Midbrain (tissue), 1 donor: ENCODE results near the gene ARL3.
"Not testable (repeated sequence)": the region's sequence is repeated elsewhere in the genome, so short reads cannot be mapped to it uniquely, and the experiment has no call there.

Experiments used
- DNase-seq: peaks from one replicate; lab custom pipeline; 2025; lab: John Stamatoyannopoulos, UW

Gene ARL3

DNA sequence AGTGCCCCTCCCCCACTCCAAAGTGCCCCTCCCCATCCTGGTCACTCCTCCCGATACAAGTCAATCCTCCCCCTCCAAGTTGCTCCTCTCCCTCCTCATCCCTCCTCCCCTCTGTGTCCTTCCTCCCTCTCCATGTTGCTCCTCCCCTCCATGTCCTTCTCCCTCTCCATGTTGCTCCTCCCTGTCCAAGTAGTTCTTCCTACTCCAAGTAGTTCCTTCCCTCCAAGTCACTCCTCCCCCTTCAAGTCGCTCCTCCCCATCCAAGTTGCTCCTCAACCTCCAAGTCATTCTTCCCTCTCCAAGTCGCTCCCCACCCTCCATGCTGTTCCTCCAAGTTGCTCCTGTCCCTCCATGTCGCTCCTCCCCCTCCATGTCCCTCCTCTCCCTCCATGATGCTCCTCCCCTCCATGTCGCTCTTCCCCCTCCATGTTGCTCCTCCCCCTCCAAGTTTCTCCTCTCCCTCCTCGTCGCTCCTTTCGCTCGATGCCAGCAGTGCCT is 20.9 kb upstream of the ARL3 start:
- DNase-seq = no peak

DNA sequence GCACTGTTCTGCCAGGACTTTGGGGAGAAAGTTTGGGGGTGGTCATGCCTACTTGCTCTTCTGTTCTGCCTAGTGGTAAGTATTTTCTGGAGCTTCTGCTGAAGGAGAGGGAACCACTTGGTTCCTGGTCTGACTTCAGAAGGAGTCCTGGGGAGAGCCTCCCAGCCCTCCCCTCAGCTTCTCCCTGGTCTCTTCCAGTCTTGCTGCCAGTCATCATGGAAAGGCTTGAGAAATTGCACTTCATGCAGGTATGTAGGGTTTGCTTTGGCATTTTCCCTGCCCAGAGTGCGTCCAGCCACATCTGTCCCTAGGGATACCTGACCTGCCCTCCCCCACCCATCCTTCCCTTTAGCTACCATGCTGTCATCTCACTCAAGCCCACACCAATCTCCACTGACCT is 18.5 kb upstream of the ARL3 start:
- DNase-seq = no peak

DNA sequence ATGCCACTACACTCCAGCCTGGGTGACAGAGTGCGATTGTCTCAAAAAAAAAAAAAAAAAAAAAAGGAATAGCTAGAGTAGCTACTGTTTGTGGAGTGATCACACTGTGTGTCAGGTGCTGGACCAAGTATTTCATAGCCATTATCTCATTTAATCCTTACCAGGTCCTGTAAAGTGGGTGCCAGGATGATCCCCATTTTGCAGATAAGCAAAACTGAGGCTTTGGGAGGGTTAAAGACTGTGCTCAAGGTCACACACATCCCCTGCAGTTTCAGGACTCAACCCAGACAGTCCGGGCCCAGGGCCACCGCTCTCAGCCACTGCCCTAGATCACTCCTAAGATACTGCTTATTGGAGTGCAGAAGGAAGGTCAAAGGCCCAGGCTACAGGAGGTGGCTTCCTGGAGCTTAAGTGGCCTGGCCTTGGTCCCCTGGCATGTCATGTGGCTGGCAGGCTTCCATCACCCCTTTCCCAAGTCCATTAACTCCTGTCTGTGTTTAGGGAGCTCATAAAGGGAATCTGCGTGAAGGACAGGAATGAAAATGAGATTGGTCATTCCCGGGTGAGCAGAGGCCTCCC is 17.1 kb upstream of the ARL3 start:
- no peak for DNase-seq

DNA sequence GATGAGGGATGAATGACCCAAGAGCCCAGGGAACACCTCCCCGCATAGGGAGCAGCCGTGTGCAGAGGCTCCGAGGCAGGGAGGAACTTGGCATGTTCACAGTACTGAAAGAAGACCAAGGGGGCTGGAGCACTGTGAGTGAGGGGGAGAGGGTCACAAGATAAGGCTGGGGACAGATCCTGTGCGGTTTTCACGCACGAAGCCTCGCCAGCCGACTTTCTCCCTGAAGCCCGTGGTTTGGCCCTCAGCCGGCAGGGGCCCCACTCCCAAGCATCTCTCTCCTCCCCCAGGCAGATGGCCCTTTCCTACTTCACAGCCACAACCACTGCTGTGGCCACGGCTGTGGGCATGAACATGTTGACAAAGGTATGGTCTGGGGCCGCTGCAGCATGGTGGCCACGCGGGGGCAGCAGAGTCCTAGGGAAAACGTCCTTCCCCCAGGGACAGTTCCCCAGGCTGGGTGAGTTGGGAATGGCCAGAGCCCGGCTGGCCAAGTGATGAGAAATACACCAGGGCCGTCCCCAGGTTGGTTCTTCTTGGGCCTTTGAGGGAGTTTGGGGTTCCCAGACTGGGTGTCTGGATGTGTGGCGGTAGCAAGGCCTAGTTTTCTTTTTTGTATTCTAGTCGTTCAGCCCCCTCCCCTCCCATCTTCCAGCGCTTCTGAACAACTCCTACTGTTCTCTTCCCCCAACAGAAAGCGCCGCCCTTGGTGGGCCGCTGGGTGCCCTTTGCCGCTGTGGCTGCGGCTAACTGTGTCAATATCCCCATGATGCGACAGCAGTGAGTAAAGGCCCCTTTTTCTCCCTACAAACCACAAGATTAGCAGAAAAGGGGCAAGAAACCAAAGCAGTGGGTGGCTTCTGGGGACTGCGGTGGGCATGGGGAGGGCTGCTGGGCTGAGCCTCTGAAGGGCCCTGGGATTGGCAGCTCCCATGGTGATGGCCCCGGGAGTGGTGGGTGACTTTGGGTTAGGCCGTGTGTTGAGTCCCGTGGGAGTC is 15.1 kb upstream of the ARL3 start:
- peak; percentile 86 for DNase-seq

DNA sequence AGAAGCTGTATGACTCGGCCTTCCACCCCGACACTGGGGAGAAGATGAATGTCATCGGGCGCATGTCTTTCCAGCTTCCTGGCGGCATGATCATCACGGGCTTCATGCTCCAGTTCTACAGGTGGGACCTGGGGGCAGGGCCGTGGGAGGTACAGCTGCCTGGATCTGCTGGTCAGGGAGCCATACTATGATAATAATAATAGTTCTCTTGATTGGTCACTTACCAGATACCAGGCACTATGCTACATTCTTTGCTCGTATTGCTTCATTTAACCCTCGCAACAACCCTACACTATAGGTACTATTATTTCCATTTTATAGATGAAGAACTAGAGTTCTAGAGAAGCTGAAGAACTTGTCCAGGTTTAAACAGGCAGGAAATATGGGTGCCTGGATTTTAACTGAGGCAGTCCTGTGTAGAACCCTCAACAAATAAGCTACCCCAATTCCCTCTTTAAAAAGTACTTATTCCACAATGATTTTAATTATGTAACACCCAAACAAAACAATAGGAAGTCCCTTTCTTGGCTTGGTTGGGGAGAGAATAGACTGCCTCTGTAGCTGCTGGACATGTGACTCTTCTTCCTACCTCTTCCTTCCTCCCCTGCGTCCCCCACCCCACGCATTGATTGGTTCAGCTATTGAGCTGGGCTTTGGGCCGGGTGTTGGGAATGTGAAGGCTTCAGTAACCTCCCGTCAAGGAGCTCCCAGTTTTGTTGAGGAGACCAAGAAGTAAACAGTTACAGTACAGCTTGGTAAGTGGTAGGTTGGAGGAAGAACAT is 13.0 kb upstream of the ARL3 start:
- no peak for DNase-seq

DNA sequence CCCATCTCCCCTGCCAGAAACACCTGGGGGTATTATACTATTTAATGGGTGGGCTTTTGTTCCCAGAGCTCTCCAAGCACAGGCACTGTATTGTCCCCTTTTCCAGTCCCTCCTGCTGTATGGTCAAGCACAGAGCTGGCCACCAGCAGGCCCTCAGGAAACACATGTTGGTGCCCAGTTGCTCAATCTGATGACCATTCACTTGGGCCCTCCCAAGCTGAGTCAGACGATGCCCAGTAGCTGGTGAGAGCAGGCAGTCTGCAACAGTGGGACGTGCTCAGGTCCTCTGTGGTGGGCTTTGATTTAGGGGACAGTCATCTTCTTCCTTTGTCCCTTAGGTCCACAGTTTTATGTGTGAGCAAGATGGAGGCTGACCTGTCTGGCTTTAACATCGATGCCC is 12.1 kb upstream of the ARL3 start:
- no peak for DNase-seq

DNA sequence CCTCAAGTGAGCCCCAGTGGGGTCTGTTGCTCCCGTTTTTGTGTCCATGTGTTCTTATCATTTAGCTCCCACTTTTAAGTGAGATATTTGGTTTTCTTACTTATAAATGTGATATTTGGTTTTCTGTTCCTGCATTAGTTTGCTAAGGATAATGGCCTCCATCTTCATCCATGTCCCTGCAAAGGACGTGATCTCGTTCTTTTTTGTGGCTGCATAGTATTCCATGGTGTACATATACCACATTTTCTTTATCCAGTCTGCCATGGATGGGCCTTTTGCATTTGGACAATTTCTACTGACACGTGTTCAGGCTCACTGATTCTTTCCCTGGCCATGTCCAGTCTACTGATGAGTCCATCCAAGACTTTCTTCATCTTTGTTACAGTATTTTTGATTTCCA is 9.8 kb upstream of the ARL3 start:
- no peak for DNase-seq

DNA sequence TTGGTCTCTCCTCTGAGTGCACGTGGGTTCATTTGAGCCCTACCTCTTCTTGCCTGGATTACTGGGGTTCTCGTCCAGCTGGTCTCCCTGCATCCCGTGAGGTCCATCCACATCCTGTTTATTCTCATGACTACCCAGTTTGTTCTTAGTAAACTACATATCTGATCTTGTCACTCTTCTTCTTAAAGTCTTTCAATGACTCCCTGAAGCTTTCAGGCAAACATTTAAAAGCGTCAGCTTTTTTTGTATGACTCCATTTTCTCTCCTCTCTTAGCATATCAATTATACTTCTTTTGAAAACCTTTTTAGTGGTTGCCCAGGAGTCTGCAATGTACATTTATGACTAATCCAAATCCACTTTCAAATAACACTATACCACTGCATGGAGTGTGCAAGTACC is 7.8 kb upstream of the ARL3 start:
- no peak for DNase-seq

DNA sequence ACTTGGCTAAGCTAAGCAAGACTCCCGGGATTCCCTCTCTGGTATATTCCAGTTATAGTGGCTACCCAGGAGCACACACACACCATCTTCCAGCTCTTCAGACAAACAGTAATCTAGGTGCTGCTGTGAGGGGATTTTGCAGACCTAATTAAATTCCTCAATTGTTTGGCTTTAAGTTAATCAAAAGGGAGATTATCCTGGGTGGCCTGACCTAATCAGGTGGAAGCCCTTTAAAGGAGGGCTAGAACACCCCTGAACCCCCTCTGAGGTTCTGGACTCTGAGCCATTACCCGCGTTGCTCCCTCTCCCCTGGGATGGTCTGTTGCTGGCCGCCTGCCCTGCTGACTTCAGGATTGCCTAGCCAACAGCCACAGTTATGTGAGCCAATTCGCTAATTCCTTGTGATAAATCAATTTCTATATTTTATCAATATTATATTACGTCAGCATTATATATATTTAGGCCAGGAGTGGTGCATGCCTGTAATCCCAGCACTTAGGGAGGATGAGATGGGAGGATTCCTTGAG is 6.6 kb upstream of the ARL3 start:
- DNase-seq = no peak

DNA sequence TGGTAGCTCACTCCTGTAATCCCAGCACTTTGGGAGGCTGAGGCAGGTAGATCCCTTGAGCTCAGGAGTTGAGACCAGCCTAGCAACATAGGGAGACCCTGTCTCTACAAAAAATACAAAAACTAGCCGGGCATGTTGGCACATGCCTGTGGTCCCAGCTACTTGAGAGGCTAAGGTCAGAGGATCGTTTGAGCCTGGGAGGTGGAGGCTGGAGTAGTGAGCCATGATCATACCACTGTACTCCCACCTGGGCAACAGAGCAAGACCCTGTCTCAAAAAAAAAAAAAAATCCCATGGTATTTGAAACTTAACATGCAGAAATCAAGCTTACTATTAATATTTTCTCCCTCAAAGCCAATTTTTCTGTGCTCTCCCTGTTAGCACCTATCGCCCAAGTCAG is 6.1 kb upstream of the ARL3 start:
- no peak for DNase-seq

DNA sequence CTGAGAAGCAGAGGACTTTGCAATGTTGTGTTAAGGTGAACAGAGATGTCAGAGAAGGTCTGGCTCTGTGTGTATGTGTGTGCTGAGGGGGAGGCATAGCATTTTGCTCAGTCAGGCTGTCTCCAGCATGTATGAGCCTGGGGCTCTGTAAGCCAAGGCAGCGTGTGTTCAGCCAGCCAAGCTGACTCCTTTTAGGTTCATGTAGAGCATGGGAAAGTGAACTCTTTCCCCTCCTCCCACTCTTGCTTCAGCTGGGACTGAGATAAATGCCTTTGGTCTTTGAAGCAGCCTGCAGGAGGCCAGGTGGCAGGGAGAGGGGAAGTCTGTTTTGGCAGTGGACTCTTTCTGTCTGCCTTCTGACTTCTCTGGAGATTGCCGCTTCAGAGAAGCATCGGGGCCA is 4.0 kb upstream of the ARL3 start:
- no peak for DNase-seq

DNA sequence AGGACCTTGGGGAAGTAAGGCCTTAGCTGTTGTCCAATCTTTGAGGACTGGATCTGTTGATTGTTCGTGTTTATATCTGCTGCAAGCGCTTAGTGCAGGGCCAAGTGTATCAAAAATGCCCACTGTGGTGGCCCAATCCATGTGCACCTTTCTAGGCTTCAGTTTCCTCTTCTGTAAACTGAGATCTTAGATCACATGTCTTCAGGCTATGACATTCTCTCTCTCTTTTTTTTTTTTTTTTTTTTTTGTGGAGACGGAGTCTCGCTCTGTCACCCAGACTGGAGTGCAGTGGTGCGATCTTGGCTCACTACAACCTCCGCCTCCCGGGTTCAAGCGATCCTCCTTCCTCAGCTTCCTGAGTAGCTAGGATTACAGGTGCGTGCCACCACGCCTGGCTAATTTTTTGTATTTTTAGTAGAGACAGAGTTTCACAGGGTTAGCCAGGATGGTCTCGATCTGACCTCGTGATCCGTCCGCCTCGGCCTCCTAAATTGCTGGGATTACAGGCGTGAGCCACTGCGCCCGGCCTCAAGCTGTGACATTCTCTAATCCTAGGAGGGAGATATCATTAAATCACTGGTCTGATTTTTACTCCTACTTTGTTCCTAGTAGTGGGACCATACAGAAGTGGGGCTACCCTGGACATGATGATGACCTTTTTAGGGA is 2.8 kb upstream of the ARL3 start:
- not testable (repeated sequence) for DNase-seq

DNA sequence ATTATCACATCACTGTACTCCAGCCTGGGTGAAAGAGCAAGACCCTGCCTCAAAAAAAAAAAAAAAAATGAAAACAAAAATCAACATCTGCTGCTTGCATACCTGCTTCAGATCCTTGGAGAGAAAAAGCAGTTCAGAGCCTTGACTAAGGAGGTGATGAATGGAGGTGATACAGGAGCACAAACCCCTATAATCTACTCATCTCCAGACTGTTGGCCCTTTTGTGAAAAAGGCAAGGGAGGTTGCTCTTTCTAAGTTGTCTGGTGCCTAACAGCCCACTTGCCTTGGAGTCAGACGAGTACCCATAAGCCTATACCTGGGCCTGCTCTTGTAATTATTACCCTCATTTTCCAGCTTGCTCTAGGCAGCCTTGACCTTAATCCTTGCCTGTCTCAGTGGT is 1.7 kb upstream of the ARL3 start:
- DNase-seq = no peak

DNA sequence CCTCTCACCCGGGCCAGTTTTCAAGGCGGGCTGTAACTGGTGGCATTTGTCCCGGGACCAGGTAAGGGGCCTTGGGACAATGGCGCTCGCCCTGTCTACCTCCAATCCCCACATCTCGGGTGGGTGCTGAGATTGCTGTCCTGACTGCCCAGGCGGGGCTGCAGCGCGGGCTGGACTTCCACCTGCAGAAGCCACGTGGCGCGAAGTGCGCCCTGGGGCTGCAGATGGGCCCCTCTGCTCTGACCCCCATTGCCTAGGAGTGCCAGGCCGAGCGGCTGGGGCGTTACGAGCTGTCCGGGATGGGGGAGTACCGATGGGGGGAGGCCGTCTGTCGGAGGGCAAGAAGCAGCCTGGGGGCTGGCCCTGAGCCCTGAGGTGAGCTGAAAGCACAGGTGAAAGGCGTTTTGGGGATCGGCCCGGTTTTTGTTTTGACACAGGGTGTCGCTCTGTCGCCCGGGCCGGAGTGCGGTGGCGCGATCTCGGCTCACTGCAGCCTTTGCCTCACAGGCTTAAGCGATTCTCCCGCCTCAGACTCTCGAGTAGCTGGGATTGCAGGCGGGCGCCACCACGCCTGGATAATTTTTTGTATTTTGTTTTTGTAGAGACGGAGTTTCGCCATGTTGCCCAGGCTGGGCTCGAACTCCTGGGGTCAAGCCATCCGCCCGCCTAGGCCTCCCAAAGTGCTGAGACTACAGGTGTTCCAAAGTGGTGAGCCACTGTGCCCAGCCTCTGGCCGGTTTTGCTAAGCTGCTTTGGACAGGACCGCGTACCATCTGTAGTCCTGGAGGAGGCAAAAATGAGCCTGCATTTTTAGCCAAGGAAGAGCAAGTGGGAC is 641 bp upstream of the ARL3 start, which contains the start of gene SFXN2:
TSS of gene SFXN2 (plus strand) at position 16 of the 835 bp plus-strand sequence. CDS start 12,001 bp downstream, outside the sequence.
- DNase-seq = no peak

DNA sequence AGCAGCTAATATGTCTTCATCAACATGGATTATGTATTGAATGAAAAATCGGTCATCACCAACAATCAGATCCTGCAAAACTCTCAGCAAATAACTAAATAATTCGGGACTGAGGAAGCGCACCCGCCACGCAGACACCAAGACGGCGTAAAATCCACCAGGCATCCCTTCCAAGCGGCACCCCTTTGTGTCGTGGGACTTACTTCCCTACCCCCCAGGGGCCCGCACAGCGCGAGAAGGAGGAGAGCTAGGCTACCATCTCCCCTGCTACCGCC is 721 bp downstream of the ARL3 start:
- DNase-seq = no peak

DNA sequence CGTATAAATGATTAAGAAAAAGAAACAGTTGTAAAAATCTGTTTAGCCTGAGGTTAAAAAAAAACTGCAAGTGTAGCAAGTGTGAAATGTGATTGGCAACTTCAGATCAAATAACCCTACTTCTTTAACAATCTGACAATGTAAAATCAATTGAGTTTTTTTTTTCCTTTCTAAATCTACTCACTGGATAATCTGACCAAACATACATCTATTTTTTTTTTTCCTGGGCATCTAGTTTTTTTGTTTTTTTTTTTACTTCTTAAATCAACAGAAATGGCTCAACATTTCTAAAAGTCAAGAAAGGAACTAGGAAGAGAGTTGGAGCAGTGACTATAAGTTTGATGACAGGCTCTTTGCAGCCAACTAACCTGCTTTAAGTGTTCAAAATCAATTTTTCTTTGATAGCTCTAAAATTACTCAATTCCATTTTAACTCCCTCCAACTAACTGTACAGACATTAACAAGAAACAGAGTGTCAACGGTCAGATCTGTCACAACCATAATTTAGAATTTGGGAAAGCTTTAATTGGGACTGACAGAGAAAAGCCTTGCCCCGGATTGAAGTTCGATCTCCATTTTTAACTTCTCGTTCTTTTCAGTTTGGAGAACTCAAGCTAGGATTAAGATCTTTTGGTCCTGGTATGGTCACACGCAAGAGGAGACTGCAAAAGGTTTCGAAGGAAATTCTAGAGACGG is 1.2 kb downstream of the ARL3 start:
- no peak for DNase-seq

DNA sequence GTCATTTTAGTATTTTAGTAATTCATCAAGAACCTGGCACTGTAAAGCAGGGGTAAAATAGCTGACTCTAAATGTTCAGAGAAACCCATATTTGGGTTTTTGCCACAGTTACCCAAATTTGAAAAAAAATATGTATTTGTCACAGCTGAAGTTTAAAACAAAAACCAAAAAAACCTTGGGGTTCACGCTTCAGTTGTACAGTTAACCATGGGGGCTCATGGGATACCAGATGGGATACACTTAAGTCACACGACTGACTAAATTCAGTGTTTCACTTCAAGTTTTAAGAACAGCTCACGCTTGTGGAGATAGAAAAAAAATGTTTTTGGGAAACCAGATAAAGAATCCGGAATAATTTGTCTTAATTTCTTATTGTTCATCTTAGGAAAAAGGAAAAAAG is 2.1 kb downstream of the ARL3 start:
- DNase-seq = no peak

DNA sequence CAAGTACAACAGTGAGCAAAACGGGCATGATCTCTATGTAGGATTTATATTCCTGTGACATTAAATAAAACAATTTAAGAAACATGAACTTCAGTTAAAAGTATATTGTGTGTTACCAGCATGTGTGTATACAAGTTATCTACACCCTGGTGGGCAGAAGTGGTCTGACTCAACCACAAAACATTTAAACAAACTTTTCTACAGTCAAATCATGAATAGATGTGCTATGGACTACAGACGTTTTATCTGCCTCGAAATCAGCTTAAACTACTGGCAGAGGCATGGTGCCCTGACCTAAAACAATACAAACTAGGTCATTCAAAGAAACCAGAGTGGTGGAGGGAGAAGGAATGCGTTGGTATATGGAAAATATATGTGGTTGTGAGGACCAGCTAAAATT is 3.6 kb downstream of the ARL3 start:
- no peak for DNase-seq

DNA sequence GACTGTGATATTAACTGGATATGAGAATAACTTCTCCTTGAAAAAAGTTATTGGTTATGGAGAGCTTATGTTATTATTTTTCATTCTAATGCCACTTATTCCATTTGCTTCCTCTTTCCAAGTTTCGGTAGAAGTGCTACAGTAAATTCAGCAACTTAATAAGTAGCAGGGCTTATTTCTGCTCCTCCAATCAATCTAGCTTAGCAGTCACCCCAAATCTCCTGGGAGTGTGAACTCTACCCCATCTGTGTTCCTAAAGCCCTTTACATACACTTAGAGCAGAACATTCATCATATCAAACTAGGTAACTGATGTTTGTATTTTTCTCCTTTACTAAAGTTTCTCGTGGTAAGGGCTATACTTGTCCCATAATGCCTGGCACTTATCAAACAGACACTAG is 8.7 kb downstream of the ARL3 start:
- no peak for DNase-seq

DNA sequence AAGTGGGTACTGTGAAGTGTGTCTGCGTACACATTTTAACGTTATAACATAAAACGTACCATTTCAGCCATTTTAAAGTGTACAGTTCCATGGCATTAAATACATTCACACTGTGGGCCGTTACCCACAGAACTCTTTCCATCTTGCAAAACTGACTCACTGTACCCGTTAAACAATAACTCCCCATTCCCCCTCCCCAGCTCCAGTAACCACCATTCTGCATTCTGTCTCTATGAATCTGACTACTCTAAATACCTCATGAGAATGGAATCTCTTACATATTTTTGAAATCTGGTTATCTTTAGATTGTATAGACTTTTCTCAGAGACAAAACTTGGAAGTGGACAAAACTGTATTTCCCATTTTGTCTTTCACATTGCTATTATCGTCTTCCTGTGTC is 9.3 kb downstream of the ARL3 start:
- DNase-seq = no peak
